ENCODE measurements around the gene MAN2B2. TPM values are rescaled to one million over a fixed set of nuclear protein-coding genes. Genes with fewer than 3 reads are reported as not detected.

Gene MAN2B2
- polyA plus RNA-seq, 1 donor (not counting 4 experiments of a cell fraction or from before 2014, with no cell fraction given), result 7.4 TPM

DNA sequence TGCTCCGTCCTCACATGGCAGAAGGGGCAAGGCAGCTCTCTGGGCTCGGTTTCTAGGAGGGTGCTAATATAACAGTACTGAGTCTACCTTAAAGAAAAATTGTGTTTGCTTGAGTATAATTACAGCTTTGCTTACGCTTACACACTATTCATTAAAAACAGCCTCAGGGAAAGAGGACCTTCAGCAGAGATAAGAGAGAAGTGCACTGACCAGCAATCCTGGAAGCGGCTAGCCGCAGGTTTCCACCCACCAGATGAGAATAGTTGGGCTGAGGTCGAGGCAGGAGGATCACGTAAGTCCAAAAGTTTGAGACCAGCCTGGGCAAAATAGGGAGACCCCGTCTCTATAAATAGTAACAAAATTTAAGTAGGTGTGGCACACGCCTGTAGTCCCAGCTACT lies 50.3 kb downstream of the MAN2B2 start:
- no peak for DNase-seq (ENCODE audit: low read depth, low spot score)
- dilution Hi-C loops (cut with MboI; ENCODE audit: extremely low pct_ligation_motif_present, low sequenced_read_pairs), result no loop called here
- FAIRE-seq, result no peak

DNA sequence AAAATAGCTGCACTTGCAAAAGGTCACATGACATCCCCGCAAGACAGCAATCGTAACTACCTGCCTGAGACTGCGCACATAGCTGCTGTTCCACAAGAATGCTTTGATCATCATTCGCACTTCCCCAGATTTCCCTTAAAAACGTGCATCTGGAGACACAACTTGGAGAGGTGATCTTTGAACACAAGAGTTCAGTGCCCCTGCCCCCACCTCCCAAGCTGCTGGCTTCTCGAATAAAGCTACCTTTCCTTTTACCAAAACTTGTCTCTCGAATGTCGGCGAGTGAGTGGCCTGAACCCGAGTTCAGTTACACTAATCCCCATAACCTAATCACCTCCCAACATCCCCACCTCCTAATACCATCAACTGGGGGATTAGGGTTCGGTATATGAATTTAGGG lies 51.1 kb downstream of the MAN2B2 start:
- no peaks in the 10 kb centered on the region for H3K27me3 ChIP-seq (ENCODE audit: control insufficient read depth, extremely low read depth, insufficient read depth, low read length)
- dilution Hi-C loops (cut with MboI; ENCODE audit: extremely low pct_ligation_motif_present, low sequenced_read_pairs), result no loop called here

More for the DNA sequence above, 50.3 kb downstream of the MAN2B2 start:
- H3K27ac ChIP-seq (ENCODE audit: control insufficient read depth, insufficient read depth, low read length), result no peak overlapping the region
- H3K4me3 ChIP-seq (ENCODE audit: control insufficient read depth in 2 of 3, extremely low read depth in 1 of 3, insufficient read depth in 2 of 3, low read depth in 1 of 3, low read length in 3 of 3), result no peak overlapping the region
- TF ChIP-seq, protein P1, sequence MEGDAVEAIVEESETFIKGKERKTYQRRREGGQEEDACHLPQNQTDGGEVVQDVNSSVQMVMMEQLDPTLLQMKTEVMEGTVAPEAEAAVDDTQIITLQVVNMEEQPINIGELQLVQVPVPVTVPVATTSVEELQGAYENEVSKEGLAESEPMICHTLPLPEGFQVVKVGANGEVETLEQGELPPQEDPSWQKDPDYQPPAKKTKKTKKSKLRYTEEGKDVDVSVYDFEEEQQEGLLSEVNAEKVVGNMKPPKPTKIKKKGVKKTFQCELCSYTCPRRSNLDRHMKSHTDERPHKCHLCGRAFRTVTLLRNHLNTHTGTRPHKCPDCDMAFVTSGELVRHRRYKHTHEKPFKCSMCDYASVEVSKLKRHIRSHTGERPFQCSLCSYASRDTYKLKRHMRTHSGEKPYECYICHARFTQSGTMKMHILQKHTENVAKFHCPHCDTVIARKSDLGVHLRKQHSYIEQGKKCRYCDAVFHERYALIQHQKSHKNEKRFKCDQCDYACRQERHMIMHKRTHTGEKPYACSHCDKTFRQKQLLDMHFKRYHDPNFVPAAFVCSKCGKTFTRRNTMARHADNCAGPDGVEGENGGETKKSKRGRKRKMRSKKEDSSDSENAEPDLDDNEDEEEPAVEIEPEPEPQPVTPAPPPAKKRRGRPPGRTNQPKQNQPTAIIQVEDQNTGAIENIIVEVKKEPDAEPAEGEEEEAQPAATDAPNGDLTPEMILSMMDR (optimal IDR thresholded peaks at IDR 0.05 in 1 of 3, IDR thresholded peaks at IDR 0.05 in 1 of 3, conservative IDR thresholded peaks at IDR 0.05 in 1 of 3; ENCODE audit: extremely low read depth in 1 of 3, insufficient read depth in 2 of 3, low read length in 3 of 3), result no peak
- TF ChIP-seq EZH2 (IDR thresholded peaks at IDR 0.05; ENCODE audit: low read length), result no peak
- no peaks in the 10 kb centered on the region for H3K79me2 ChIP-seq (ENCODE audit: control insufficient read depth, insufficient read depth, low read length)
- H2AFZ ChIP-seq (ENCODE audit: control insufficient read depth, low read length), result no peak overlapping the region
- no peaks in the 10 kb centered on the region for H3K4me1 ChIP-seq (ENCODE audit: control insufficient read depth, extremely low read depth, insufficient read depth, low read length)
- H3K4me2 ChIP-seq (ENCODE audit: control insufficient read depth, extremely low read depth, insufficient read depth, low read depth, low read length), result no peak overlapping the region
- H3K9me3 ChIP-seq (ENCODE audit: control insufficient read depth, low read depth, low read length), result no peaks in the 10 kb centered on the region
- H4K20me1 ChIP-seq (ENCODE audit: control insufficient read depth, extremely low read depth, insufficient read depth, low read length), result no peaks in the 10 kb centered on the region
- H3K27me3 ChIP-seq (ENCODE audit: control insufficient read depth, extremely low read depth, insufficient read depth, low read length), result no peaks in the 10 kb centered on the region
- no peak overlapping the region for H3K9ac ChIP-seq (ENCODE audit: control insufficient read depth, extremely low read depth, insufficient read depth, low read length)
- H3K9me1 ChIP-seq (ENCODE audit: control insufficient read depth, extremely low read depth, insufficient read depth, low read length), result no peaks in the 10 kb centered on the region
- no peaks in the 10 kb centered on the region for H3K36me3 ChIP-seq (ENCODE audit: control insufficient read depth in 2 of 2, extremely low read depth in 1 of 2, insufficient read depth in 2 of 2, low read length in 2 of 2)

More for the DNA sequence above, 51.1 kb downstream of the MAN2B2 start:
- DNase-seq (ENCODE audit: low read depth, low spot score), result no peak
- Histone ChIP-seq H3K9me1 (ENCODE audit: control insufficient read depth, extremely low read depth, insufficient read depth, low read length) (no peaks in the 10 kb centered on the region), H3K9ac (ENCODE audit: control insufficient read depth, extremely low read depth, insufficient read depth, low read length) (no peak overlapping the region), H3K36me3 (ENCODE audit: control insufficient read depth in 2 of 2, extremely low read depth in 1 of 2, insufficient read depth in 2 of 2, low read length in 2 of 2) (no peaks in the 10 kb centered on the region), H4K20me1 (ENCODE audit: control insufficient read depth, extremely low read depth, insufficient read depth, low read length) (no peaks in the 10 kb centered on the region), H3K4me1 (ENCODE audit: control insufficient read depth, extremely low read depth, insufficient read depth, low read length) (no peaks in the 10 kb centered on the region), H3K9me3 (ENCODE audit: control insufficient read depth, low read depth, low read length) (no peaks in the 10 kb centered on the region), H3K79me2 (ENCODE audit: control insufficient read depth, insufficient read depth, low read length) (no peaks in the 10 kb centered on the region), H3K4me2 (ENCODE audit: control insufficient read depth, extremely low read depth, insufficient read depth, low read depth, low read length) (no peak overlapping the region), H2AFZ (ENCODE audit: control insufficient read depth, low read length) (no peak overlapping the region), H3K27ac (ENCODE audit: control insufficient read depth, insufficient read depth, low read length) (no peak overlapping the region), H3K4me3 (ENCODE audit: control insufficient read depth in 2 of 3, extremely low read depth in 1 of 3, insufficient read depth in 2 of 3, low read depth in 1 of 3, low read length in 3 of 3) (no peak overlapping the region)
- FAIRE-seq, result no peak
- TF ChIP-seq EZH2 (IDR thresholded peaks at IDR 0.05; ENCODE audit: low read length), result no peak
- TF ChIP-seq, protein P1 (optimal IDR thresholded peaks at IDR 0.05 in 1 of 3, IDR thresholded peaks at IDR 0.05 in 1 of 3, conservative IDR thresholded peaks at IDR 0.05 in 1 of 3; ENCODE audit: extremely low read depth in 1 of 3, insufficient read depth in 2 of 3, low read length in 3 of 3), result no peak
